ENCODE results near the gene OSBP. TPM values are rescaled to one million over a fixed set of nuclear protein-coding genes. Genes with fewer than 3 reads are reported as not detected.

The OSBP gene, protein sequence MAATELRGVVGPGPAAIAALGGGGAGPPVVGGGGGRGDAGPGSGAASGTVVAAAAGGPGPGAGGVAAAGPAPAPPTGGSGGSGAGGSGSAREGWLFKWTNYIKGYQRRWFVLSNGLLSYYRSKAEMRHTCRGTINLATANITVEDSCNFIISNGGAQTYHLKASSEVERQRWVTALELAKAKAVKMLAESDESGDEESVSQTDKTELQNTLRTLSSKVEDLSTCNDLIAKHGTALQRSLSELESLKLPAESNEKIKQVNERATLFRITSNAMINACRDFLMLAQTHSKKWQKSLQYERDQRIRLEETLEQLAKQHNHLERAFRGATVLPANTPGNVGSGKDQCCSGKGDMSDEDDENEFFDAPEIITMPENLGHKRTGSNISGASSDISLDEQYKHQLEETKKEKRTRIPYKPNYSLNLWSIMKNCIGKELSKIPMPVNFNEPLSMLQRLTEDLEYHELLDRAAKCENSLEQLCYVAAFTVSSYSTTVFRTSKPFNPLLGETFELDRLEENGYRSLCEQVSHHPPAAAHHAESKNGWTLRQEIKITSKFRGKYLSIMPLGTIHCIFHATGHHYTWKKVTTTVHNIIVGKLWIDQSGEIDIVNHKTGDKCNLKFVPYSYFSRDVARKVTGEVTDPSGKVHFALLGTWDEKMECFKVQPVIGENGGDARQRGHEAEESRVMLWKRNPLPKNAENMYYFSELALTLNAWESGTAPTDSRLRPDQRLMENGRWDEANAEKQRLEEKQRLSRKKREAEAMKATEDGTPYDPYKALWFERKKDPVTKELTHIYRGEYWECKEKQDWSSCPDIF
- 10 to 100 TPM; 32.5 to 40.0 (median 33.3) TPM for total RNA-seq

- 0% methylated on average over 23 of the region's 55 CpGs for WGBS
- Histone ChIP-seq H3K9me3 (no peaks in the 10 kb centered on the region), H3K4me3 (peak within 1 kb of the TSS; percentile 78 to 96 (median 87)), H3K27ac (replicated peaks in 1 of 4) (peak within 1 kb of the TSS; percentile 91 to 97 (median 96)), H3K27me3 (no peaks in the 10 kb centered on the region), H3K36me3 (no peaks in the 10 kb centered on the region), H3K4me1 (peaks cover 28 to 49% (median 41%) of the 10 kb centered on the region in 4 donors)
- peak; percentile 100 for DNase-seq (ENCODE audit: extremely low spot score)
- intact Hi-C loops (cut with DNase I): loop anchor here (5.0 to 10.0 kb wide), 2 partner anchors 51 to 81 kb away; partner anchors contain the start of gene PATL1
- TF ChIP-seq EP300 (IDR thresholded peaks at IDR 0.05): no peak
- TF ChIP-seq, protein P1, sequence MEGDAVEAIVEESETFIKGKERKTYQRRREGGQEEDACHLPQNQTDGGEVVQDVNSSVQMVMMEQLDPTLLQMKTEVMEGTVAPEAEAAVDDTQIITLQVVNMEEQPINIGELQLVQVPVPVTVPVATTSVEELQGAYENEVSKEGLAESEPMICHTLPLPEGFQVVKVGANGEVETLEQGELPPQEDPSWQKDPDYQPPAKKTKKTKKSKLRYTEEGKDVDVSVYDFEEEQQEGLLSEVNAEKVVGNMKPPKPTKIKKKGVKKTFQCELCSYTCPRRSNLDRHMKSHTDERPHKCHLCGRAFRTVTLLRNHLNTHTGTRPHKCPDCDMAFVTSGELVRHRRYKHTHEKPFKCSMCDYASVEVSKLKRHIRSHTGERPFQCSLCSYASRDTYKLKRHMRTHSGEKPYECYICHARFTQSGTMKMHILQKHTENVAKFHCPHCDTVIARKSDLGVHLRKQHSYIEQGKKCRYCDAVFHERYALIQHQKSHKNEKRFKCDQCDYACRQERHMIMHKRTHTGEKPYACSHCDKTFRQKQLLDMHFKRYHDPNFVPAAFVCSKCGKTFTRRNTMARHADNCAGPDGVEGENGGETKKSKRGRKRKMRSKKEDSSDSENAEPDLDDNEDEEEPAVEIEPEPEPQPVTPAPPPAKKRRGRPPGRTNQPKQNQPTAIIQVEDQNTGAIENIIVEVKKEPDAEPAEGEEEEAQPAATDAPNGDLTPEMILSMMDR (IDR thresholded peaks at IDR 0.05): peak in 1 of 3 experiments; percentile 33
- peak; percentile 50 for TF ChIP-seq POLR2A (IDR thresholded peaks at IDR 0.05; ENCODE audit: low read depth)
- TF ChIP-seq POLR2AphosphoS5 (IDR thresholded peaks at IDR 0.05): peak; percentile 66 to 83
Observed at GRCh38 chr11:59615637-59616395, at the start of gene OSBP. Gene OSBP, minus strand, starts transcription at chr11:59615774. Its CDS starts 110 bp downstream, at chr11:59615664.

DNA sequence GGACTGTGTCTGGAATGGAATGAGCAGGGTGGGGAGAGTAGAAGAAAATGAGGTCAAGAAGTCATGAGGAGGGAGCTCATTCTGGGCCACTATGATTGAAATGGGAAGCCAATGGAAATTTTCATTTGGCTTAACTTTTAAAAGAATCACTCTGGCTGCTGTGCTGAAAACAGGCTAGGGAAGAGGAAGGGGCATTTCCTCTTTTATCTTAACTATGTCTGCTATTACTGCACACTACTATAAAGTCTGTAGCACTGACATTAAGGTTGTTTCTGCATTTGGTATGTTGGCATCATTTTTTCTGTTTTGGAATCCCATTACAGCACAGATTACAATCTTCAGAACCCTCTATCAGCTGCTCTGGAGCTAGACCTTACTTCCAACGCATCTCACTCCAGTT, 45.0 kb upstream of the OSBP start:
- WGBS: 94% methylated on average over 1 of the region's 1 CpG
- TF ChIP-seq POLR2AphosphoS5 (IDR thresholded peaks at IDR 0.05) (no peak), POLR2A (IDR thresholded peaks at IDR 0.05; ENCODE audit: low read depth) (no peak), EP300 (IDR thresholded peaks at IDR 0.05) (no peak)
- TF ChIP-seq, protein P1 (IDR thresholded peaks at IDR 0.05): no peak

GRCh38 chr11:59659981-59660380, 44.4 kb upstream of the OSBP start:
- Histone ChIP-seq H3K36me3 (peaks cover 44 to 90% (median 69%) of the 10 kb centered on the region in 4 donors), H3K4me1 (peaks cover 4 to 28% (median 22%) of the 10 kb centered on the region in 4 donors), H3K27me3 (no peaks in the 10 kb centered on the region), H3K4me3 (no peak overlapping the region), H3K9me3 (no peaks in the 10 kb centered on the region), H3K27ac (replicated peaks in 1 of 4) (no peak overlapping the region)
- intact Hi-C loops (cut with DNase I): loop anchor here (10.0 kb wide), 1 partner anchor 145 kb away; no protein-coding TSS in a partner anchor
- no peak for DNase-seq (ENCODE audit: extremely low spot score)
- TF ChIP-seq, protein P1 (IDR thresholded peaks at IDR 0.05): no peak
- TF ChIP-seq POLR2AphosphoS5 (IDR thresholded peaks at IDR 0.05): no peak
- no peak for TF ChIP-seq POLR2A (IDR thresholded peaks at IDR 0.05; ENCODE audit: low read depth)
- no peak for TF ChIP-seq EP300 (IDR thresholded peaks at IDR 0.05)
- 64% methylated on average over 2 of the region's 2 CpGs for WGBS

More for the DNA sequence above, 45.0 kb upstream of the OSBP start:
- peaks cover 43 to 90% (median 69%) of the 10 kb centered on the region in 4 donors for H3K36me3 ChIP-seq
- no peak overlapping the region for H3K27ac ChIP-seq (replicated peaks in 1 of 4)
- intact Hi-C loops (cut with DNase I): loop anchor here (10.0 kb wide), 1 partner anchor 144 kb away; no protein-coding TSS in a partner anchor
- no peak for DNase-seq (ENCODE audit: extremely low spot score)
- H3K4me3 ChIP-seq: no peak overlapping the region
- H3K4me1 ChIP-seq: peaks cover 4 to 28% (median 24%) of the 10 kb centered on the region in 4 donors
- H3K27me3 ChIP-seq: no peaks in the 10 kb centered on the region
- no peaks in the 10 kb centered on the region for H3K9me3 ChIP-seq

DNA sequence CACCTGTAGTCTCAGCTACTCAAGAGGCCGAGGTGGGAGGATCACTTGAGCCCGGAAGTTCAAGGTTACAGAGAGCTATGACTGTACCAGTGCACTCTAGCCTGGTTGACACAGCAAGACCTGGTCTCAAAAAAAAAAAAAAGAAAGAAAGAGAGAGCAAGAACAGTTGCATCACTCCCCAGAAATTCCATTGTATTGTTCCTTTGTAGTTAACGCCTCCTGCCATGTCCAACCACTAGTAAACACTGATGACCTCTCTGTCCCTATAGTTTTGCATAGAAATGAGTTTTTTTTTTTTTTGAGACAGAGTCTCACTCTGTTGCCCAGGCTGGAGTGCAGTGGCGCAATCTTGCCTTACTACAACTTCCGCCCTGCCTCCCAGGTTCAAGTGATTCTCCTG, 42.5 kb upstream of the OSBP start:
- TF ChIP-seq EP300 (IDR thresholded peaks at IDR 0.05): no peak
- no peak for TF ChIP-seq POLR2A (IDR thresholded peaks at IDR 0.05; ENCODE audit: low read depth)
- TF ChIP-seq, protein P1 (IDR thresholded peaks at IDR 0.05): no peak
- TF ChIP-seq POLR2AphosphoS5 (IDR thresholded peaks at IDR 0.05): no peak
- intact Hi-C loops (cut with DNase I): no loop called here
- Histone ChIP-seq H3K27me3 (no peaks in the 10 kb centered on the region), H3K36me3 (peaks cover 64 to 91% (median 76%) of the 10 kb centered on the region in 4 donors), H3K4me1 (peaks cover 4 to 16% (median 12%) of the 10 kb centered on the region in 4 donors), H3K4me3 (no peak overlapping the region), H3K9me3 (no peaks in the 10 kb centered on the region), H3K27ac (replicated peaks in 1 of 4) (no peak overlapping the region)
- 95% methylated on average over 5 of the region's 5 CpGs for WGBS
- DNase-seq (ENCODE audit: extremely low spot score): no peak
